ENCODE data around the gene AP3S1. TPM values are rescaled to one million over a fixed set of nuclear protein-coding genes. Genes with fewer than 3 reads are reported as not detected.

Gene AP3S1
- total and polyA plus RNA-seq, 9 donors = 49.6 to 176 (median 87.2) TPM

DNA sequence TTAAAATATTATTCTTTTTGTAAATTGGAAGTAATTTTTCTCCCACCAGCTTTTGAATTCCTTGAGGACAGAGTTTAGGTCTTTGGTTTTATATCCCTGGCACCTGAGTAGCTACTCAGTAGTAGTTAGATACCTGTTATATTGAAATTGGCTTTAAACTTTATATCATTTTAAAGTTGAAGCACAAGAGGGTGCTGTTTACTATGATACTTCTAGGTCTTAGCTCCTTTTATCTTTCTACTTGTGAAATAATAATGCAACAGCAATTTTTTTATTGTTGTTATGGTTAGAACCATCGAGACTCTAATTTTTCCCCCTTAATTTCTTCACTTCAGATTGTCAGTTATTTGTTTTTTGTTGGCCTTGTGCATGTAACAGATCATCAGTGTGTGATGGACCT lies 46.3 kb downstream of the AP3S1 start:
- DNase-seq = no peak
- H3K36me3 ChIP-seq = no peaks in the 10 kb centered on the region
- 8 to 18% (median 10%) methylated on average over 1 of the region's 1 CpG for WGBS, 3 donors
- intact Hi-C loops (cut with DNase I) = loop anchor here in 2 of 4 donors (5.0 to 10.0 kb wide), 2 partner anchors 167 to 184 kb away; no protein-coding TSS in a partner anchor
- peaks cover 2% of the 10 kb centered on the region for H3K4me1 ChIP-seq (ENCODE audit: insufficient read depth)
- no peak overlapping the region for H3K4me3 ChIP-seq
- H3K27me3 ChIP-seq = no peaks in the 10 kb centered on the region
- no peak for TF ChIP-seq POLR2A (IDR thresholded peaks at IDR 0.05)
- TF ChIP-seq CTCF (IDR thresholded peaks at IDR 0.05) = peak in 2 of 3 donors; percentile 28 to 43
- H3K27ac ChIP-seq = no peak overlapping the region
- H3K9me3 ChIP-seq = no peaks in the 10 kb centered on the region

GRCh38 chr5:115892021-115892420 lies 50.3 kb downstream of the AP3S1 start:
- Histone ChIP-seq H3K27me3 (no peaks in the 10 kb centered on the region), H3K4me3 (no peak overlapping the region), H3K36me3 (no peaks in the 10 kb centered on the region), H3K9me3 (no peaks in the 10 kb centered on the region), H3K4me1 (ENCODE audit: insufficient read depth) (peaks cover 5% of the 10 kb centered on the region), H3K27ac (no peak overlapping the region)
- WGBS, 3 donors = 92 to 97% (median 93%) methylated on average over 1 of the region's 1 CpG
- DNase-seq = no peak
- TF ChIP-seq CTCF (IDR thresholded peaks at IDR 0.05) (no peak), EP300 (IDR thresholded peaks at IDR 0.05) (no peak), POLR2A (IDR thresholded peaks at IDR 0.05) (no peak)
- intact Hi-C loops (cut with DNase I) = loop anchor here in 1 of 4 donors (10.0 kb wide), 1 partner anchor 173 kb away; no protein-coding TSS in a partner anchor

GRCh38 chr5:115894342-115894741 lies 52.6 kb downstream of the AP3S1 start:
- intact Hi-C loops (cut with DNase I) = loop anchor here in 1 of 4 donors (10.0 kb wide), 1 partner anchor 170 kb away; no protein-coding TSS in a partner anchor
- TF ChIP-seq CTCF (IDR thresholded peaks at IDR 0.05) = no peak
- TF ChIP-seq POLR2A (IDR thresholded peaks at IDR 0.05) = no peak
- no peak for TF ChIP-seq EP300 (IDR thresholded peaks at IDR 0.05)
- H3K4me1 ChIP-seq (ENCODE audit: insufficient read depth) = peaks cover 5% of the 10 kb centered on the region

DNA sequence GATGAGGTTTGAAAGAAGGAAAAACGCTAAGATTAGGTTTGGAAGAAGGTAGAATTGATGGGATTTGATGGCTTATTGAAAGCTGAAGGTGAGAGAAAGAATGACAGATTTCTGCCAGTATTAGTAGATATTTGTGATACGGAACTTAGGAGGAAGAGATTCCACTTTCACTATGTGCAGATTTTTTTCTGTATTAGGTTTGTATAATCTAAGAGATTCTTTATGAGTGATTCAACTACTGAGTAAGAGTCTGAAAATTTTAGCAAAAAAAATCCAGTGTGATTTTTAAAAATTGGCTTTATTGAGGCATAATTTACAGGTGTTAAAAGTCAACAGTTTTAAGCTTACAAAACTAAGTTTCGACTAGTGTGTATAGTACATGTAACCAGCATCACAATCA lies 54.1 kb downstream of the AP3S1 start:
- TF ChIP-seq CTCF (IDR thresholded peaks at IDR 0.05) (no peak), POLR2A (IDR thresholded peaks at IDR 0.05) (no peak), EP300 (IDR thresholded peaks at IDR 0.05) (no peak)
- H3K27me3 ChIP-seq = no peaks in the 10 kb centered on the region
- no peaks in the 10 kb centered on the region for H3K9me3 ChIP-seq
- 75 to 87% (median 86%) methylated on average over 3 of the region's 3 CpGs for WGBS, 3 donors
- no peak overlapping the region for H3K4me3 ChIP-seq
- H3K36me3 ChIP-seq = no peaks in the 10 kb centered on the region
- H3K27ac ChIP-seq = no peak overlapping the region
- peaks cover 5% of the 10 kb centered on the region for H3K4me1 ChIP-seq (ENCODE audit: insufficient read depth)
- no peak for DNase-seq
- intact Hi-C loops (cut with DNase I) = loop anchor here in 1 of 4 donors (10.0 kb wide), 1 partner anchor 169 kb away; no protein-coding TSS in a partner anchor

More at GRCh38 chr5:115894342-115894741, 52.6 kb downstream of the AP3S1 start:
- no peaks in the 10 kb centered on the region for H3K27me3 ChIP-seq
- 85 to 92% (median 87%) methylated on average over 3 of the region's 3 CpGs for WGBS, 3 donors
- H3K9me3 ChIP-seq = no peaks in the 10 kb centered on the region
- no peak overlapping the region for H3K4me3 ChIP-seq
- no peak for DNase-seq
- H3K27ac ChIP-seq = no peak overlapping the region
- no peaks in the 10 kb centered on the region for H3K36me3 ChIP-seq

Data from ovary (tissue), 9 donors.